GM20000 (cell line): ENCODE results near the gene LCP1.

Experiments used
- DNase-seq: peaks from one replicate; pipeline ENCODE4 v3.0.0; 2012; ENCODE audit warnings: low spot score
- TF ChIP-seq, protein P1 (sequence below): IDR thresholded peaks from 2 replicates; pipeline ENCODE4 v1.5.1; 2012; ENCODE audit warnings: mild to moderate bottlenecking, control low read depth; ENCODE audit errors: extremely low read depth, missing control alignments

The LCP1 gene

DNA sequence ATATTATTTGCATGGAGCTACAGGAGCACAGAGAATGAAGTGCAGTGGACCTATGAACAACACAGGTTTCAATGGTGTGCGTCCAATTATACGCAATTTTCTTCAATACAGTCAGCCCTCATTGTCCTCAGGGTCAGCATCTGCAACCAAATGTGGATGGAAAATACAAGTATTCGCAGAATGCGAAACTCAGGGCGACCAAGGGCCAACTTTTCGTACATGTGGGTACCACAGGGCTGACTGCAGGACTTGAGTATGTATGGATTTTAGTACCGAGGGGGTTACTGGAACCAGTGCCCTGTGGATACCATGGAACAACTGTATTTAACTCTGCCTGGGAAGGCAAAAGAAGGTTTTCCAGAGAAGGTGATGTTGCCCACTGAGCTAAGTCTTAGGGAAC, 10.2 kb downstream of the LCP1 start:
- TF ChIP-seq, protein P1, sequence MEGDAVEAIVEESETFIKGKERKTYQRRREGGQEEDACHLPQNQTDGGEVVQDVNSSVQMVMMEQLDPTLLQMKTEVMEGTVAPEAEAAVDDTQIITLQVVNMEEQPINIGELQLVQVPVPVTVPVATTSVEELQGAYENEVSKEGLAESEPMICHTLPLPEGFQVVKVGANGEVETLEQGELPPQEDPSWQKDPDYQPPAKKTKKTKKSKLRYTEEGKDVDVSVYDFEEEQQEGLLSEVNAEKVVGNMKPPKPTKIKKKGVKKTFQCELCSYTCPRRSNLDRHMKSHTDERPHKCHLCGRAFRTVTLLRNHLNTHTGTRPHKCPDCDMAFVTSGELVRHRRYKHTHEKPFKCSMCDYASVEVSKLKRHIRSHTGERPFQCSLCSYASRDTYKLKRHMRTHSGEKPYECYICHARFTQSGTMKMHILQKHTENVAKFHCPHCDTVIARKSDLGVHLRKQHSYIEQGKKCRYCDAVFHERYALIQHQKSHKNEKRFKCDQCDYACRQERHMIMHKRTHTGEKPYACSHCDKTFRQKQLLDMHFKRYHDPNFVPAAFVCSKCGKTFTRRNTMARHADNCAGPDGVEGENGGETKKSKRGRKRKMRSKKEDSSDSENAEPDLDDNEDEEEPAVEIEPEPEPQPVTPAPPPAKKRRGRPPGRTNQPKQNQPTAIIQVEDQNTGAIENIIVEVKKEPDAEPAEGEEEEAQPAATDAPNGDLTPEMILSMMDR, result no peak
- no peak for DNase-seq

DNA sequence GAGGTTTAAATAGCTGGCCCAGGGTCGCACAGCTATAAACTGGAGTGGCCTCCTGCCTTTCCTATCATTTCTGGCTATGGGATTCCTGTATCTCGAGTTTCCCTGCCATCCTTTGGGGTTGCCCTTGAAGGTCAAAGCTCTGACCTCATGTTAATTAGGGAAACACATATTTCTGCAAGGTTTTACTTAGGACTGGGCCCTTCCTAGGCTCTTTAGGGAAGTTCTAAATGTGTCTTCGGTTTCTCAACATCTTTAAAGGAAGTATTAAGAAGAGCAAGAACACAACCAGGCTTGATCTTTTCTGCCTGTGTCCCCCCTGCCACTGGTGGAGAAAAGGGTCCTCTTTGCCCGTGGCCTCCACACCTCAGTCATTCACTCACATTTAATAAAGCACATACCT, 10.8 kb downstream of the LCP1 start:
- TF ChIP-seq, protein P1, result no peak
- no peak for DNase-seq

DNA sequence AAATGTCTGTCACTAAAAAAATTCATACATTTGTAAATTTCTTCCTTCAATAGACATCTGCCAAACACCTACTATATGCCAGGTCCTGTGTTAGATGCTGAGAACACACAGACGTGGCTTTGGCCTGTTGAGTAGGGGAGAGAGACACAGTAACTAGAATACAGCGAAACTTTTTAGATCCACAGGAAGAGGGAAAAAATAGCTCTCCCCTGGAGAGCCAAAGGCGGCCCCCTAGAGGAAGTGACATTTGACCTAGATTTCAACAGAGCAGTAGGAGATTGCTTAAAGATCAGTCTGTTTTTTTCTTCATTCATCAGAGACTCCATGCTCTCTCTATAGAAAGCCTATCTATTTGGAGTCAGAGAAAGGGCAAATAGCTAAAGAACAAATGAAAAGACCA, 11.3 kb downstream of the LCP1 start:
- DNase-seq, result no peak
- TF ChIP-seq, protein P1, result no peak

DNA sequence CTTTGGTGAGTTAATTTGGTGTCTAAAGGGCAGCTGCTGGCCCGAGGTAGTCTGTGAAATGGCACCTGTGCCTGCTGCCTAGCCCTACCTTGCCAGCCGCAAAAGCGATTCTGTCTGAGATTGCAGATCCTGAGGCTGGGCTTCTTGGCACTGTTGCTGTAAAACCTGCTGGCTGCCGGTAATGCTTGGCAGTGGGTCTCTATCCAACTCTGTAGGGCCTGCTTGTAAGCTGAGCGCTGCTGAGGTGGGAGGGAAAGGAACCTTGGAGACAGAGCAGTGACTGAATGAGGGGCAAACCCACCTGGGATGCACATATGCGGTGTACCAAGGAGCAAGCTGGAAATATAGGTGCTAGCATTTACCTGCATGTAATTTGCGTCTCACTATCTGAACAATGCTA, 11.7 kb downstream of the LCP1 start:
- TF ChIP-seq, protein P1, result no peak

DNA sequence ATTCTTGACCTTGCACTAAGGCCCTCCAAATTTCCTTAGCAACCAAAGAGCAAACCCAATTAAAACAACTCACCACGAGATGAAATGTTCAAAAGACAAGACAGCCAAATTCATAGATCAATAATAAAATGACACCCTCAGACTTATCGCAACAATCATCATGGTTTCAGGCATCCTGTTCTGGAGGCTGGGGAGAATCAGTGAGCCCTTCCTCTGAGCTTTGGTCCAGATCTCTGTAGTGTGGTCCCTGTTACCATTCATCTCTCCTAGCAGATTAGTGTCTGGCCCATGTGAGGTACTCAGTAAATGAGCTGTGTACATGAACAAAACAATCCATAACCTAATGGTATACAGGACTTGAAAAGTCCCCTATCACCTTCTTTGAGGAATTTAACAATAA, 12.2 kb downstream of the LCP1 start:
- DNase-seq, result no peak
- TF ChIP-seq, protein P1, result no peak

More for the DNA sequence above, 11.7 kb downstream of the LCP1 start:
- no peak for DNase-seq

DNA sequence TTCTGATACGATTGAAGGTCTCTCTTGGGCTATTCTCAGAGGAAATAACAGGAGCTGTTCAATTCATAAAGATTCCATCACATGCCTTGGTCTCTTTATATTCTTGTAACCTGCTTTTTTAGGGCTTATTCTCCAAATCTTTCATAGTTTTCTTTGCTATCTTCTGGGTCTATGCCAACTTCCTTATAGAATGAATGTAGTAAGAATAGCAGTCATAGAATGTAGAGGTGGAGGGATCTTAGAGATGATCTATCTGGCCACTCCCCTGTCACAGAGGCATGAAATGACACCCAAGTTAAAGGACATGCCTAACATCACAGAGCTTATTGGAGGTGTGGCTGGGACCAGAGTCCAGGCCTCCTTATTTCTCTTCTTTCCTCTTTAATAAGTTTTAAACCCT, 13.2 kb downstream of the LCP1 start:
- TF ChIP-seq, protein P1, result no peak
- DNase-seq, result no peak

DNA sequence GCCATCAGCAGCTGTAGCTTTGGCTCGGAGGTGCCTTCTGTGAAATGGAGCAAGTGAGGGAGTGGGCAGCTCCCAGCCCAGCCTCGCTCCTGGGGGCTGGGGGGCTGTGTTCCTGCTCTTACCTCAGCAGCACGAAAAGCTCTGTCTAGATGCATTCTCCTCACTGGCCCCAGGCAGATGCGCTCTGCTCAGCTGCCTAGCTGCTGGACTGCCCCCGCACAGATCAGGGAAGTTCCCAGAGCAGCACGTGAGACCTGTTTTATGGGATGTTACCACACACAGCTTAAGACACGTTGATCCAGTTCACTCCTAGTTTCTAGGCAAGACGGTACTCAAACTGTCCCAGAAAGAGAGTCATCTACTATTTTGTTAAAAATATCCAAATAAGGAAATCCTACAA, 13.6 kb downstream of the LCP1 start:
- DNase-seq, result no peak
- TF ChIP-seq, protein P1, result no peak
